Testis (tissue), 2 donors: ENCODE data around the gene PSMD12.

Experiments used
- CTCF ChIP-seq, 3 experiments: fragments of 450-650 bp in 2 of 3; fragments of 200-600 bp in 1 of 3; sonication (generic) in 1 of 3; IDR thresholded peaks; one replicate each; pipeline ENCODE4 v1.5.1; 2016 to 2019; ENCODE audit warnings: antibody characterized with exemption in 3 of 3, mild to moderate bottlenecking in 2 of 3, moderate library complexity in 1 of 3
- POLR2A ChIP-seq: fragments of 450-650 bp; IDR thresholded peaks from one replicate; pipeline ENCODE4 v1.6.1; 2017; ENCODE audit warnings: antibody characterized with exemption, mild to moderate bottlenecking, moderate library complexity

GRCh38 chr17:67411397-67411796, 45.0 kb upstream of the PSMD12 start:
- no peak for TF ChIP-seq CTCF (IDR thresholded peaks at IDR 0.05)
- TF ChIP-seq POLR2A, result no peak
